Mesenchymal stem cell (in vitro differentiated cells and primary cell): ENCODE results near the gene ZSWIM3.

Source experiments
- DNase-seq: peaks from one replicate; pipeline ENCODE4 v3.0.0-alpha.2; 2013
- H2AFZ ChIP-seq: one replicate; pipeline ENCODE4 v1.6.1; 2013; ENCODE audit warnings: low read depth, mild to moderate bottlenecking, control low read depth, inconsistent platforms, low read length, moderate library complexity
- H2AK5ac ChIP-seq: 2 replicates; pipeline ENCODE4 v1.6.1; 2013; ENCODE audit warnings: low read length, moderate library complexity, mild to moderate bottlenecking, inconsistent platforms; ENCODE audit not compliant: severe bottlenecking
- H2BK120ac ChIP-seq: one replicate; pipeline ENCODE4 v1.6.1; 2013; ENCODE audit warnings: low read depth, mild to moderate bottlenecking, inconsistent platforms, low read length, moderate library complexity
- H2BK12ac ChIP-seq, 2 experiments: one replicate each; pipeline ENCODE4 v1.6.1; 2013; ENCODE audit warnings: inconsistent platforms in 2 of 2, low read length in 2 of 2, mild to moderate bottlenecking in 2 of 2, moderate library complexity in 2 of 2, control low read depth in 1 of 2
- H2BK15ac ChIP-seq: one replicate; pipeline ENCODE4 v1.6.1; 2013; ENCODE audit warnings: mild to moderate bottlenecking, low read depth, inconsistent platforms; ENCODE audit not compliant: poor library complexity, severe bottlenecking
- H2BK5ac ChIP-seq: 2 replicates; pipeline ENCODE4 v1.6.1; 2013; ENCODE audit warnings: low read depth, mild to moderate bottlenecking, low read length, control low read depth, inconsistent platforms; ENCODE audit not compliant: poor library complexity, severe bottlenecking
- H3K14ac ChIP-seq, 2 experiments: one replicate each; pipeline ENCODE4 v1.6.1; 2013; ENCODE audit warnings: inconsistent platforms in 2 of 2, low read length in 2 of 2, control low read depth in 1 of 2, mild to moderate bottlenecking in 1 of 2, moderate library complexity in 1 of 2
- H3K18ac ChIP-seq, 2 experiments: one replicate each; pipeline ENCODE4 v1.6.1; 2013; ENCODE audit warnings: inconsistent platforms in 2 of 2, low read length in 2 of 2, control low read depth in 1 of 2, low read depth in 1 of 2, mild to moderate bottlenecking in 1 of 2
- H3K23ac ChIP-seq, 2 experiments: one replicate each; pipeline ENCODE4 v1.6.1; 2013; ENCODE audit warnings: inconsistent platforms in 2 of 2, low read length in 2 of 2, mild to moderate bottlenecking in 2 of 2, moderate library complexity in 2 of 2, control low read depth in 1 of 2
- H3K27ac ChIP-seq: 2 replicates; pipeline ENCODE4 v1.5.1; 2013; ENCODE audit warnings: mild to moderate bottlenecking, moderate library complexity, low read length, control low read depth, inconsistent platforms; ENCODE audit not compliant: poor library complexity, severe bottlenecking
- H3K27me3 ChIP-seq, 2 experiments: 2 replicates each; pipeline versions ENCODE4 v1.6.1 to v1.7.0; 2013; ENCODE audit warnings: low read length in 2 of 2, mild to moderate bottlenecking in 2 of 2, moderate library complexity in 2 of 2, control low read depth in 1 of 2, inconsistent platforms in 1 of 2; ENCODE audit not compliant: control insufficient read depth in 1 of 2, insufficient read depth in 1 of 2
- H3K36me3 ChIP-seq, 2 experiments: 2 replicates each; pipeline versions ENCODE4 v1.6.1 to v1.7.0; 2013; ENCODE audit warnings: low read length in 2 of 2, control low read depth in 1 of 2, inconsistent platforms in 1 of 2, low read depth in 1 of 2, mild to moderate bottlenecking in 1 of 2; ENCODE audit not compliant: insufficient read depth in 2 of 2, control insufficient read depth in 1 of 2
- H3K4ac ChIP-seq, 2 experiments: one replicate each; pipeline ENCODE4 v1.6.1; 2013; ENCODE audit warnings: inconsistent platforms in 2 of 2, low read length in 2 of 2, mild to moderate bottlenecking in 2 of 2, moderate library complexity in 2 of 2, control low read depth in 1 of 2, low read depth in 1 of 2
- H3K4me1 ChIP-seq: 2 replicates; pipeline ENCODE4 v1.6.1; 2013; ENCODE audit warnings: low read depth, low read length, control low read depth; ENCODE audit not compliant: control insufficient read depth, insufficient read depth
- H3K4me2 ChIP-seq: 2 replicates; pipeline ENCODE4 v1.6.1; 2013; ENCODE audit warnings: low read length, mild to moderate bottlenecking, inconsistent platforms; ENCODE audit not compliant: poor library complexity, severe bottlenecking
- H3K4me3 ChIP-seq, 2 experiments: 2 replicates each; pipeline versions ENCODE4 v1.5.1 to v1.7.0; 2013; ENCODE audit warnings: low read length in 2 of 2, mild to moderate bottlenecking in 2 of 2, control low read depth in 1 of 2, low read depth in 1 of 2; ENCODE audit not compliant: insufficient read depth in 1 of 2
- H3K79me1 ChIP-seq: replicated peaks from 2 replicates; pipeline ENCODE4 v1.6.1; 2013; ENCODE audit warnings: mild to moderate bottlenecking, control low read depth, low read length, inconsistent platforms; ENCODE audit not compliant: poor library complexity, severe bottlenecking
- H3K9ac ChIP-seq: 2 replicates; pipeline ENCODE4 v1.7.0; 2013; ENCODE audit warnings: mild to moderate bottlenecking, low read length, moderate library complexity
- H3K9me3 ChIP-seq: 2 replicates; pipeline ENCODE4 v1.7.0; 2013; ENCODE audit warnings: mild to moderate bottlenecking, low read length; ENCODE audit not compliant: control insufficient read depth
- H4K8ac ChIP-seq: one replicate; pipeline ENCODE4 v1.6.1; 2013; ENCODE audit warnings: inconsistent platforms, mild to moderate bottlenecking, low read length, moderate library complexity
- H4K91ac ChIP-seq: one replicate; pipeline ENCODE4 v1.6.1; 2013; ENCODE audit warnings: mild to moderate bottlenecking, low read length, inconsistent platforms
- WGBS: methylation state at CpG from one replicate; pipeline ENCODE4 v1.1.7; 2013; ENCODE audit warnings: mixed read lengths; 5-methylcytosine and 5-hydroxymethylcytosine counted together

Gene ZSWIM3

DNA sequence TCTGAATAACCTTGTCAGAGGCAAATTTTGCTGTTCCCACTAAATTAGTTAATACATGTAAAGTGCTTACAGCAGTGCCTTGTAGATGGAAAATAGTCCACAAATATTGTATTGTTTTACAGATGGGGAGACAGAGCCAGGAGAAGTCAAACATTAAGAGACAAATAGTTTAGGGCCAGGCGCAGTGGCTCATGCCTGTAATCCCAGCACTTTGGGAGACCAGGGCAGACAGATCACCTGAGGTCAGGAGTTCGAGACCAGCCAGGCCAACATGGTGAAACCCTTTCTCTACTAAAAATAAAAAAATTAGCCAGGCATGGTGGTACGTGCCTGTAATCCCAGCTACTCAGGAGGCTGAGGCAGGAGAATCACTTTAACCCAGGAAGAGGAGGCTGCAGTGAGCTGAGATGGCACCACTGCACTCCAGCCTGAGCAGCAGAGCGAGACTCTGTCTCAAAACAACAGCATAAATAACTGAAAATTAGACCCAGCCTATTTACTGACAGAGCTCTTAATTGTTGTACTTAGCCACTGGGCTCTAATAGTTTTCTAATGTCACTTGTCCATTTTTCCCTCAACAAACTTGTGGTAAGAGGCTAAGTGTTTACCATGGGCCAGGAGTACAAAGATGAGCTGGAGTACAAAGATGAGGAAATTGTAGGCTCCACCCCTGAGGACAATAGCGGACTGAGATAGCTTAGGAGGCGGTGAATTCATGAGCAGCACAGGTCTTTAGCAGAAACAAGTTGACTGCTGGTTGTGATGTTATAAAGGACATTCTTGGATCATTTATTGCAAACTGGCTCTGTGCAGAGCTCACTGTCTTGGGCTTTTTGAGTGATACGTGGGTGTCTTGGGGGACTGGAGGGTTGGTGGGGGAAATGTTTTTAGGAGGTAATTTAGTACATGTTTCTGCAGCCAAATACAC lies 6.4 kb downstream of the ZSWIM3 start:
- Histone ChIP-seq H3K9me3 (no peaks in the 10 kb centered on the region), H3K79me1 (peaks cover 20% of the 10 kb centered on the region), H2BK12ac (no peak overlapping the region), H3K23ac (no peak overlapping the region), H3K18ac (no peak overlapping the region), H3K36me3 (no peaks in the 10 kb centered on the region), H3K9ac (no peak overlapping the region), H3K4me1 (peaks cover 2% of the 10 kb centered on the region), H3K27ac (no peak overlapping the region), H2BK120ac (no peak overlapping the region), H3K27me3 (no peaks in the 10 kb centered on the region), H3K4ac (no peak overlapping the region), H4K8ac (no peak overlapping the region), H3K4me2 (no peak overlapping the region), H3K14ac (no peak overlapping the region), H3K4me3 (no peak overlapping the region), H2BK15ac (no peak overlapping the region), H2AK5ac (no peak overlapping the region), H4K91ac (no peak overlapping the region), H2AFZ (no peak overlapping the region), H2BK5ac (no peak overlapping the region)
- DNase-seq, result no peak
- WGBS, result 93% methylated on average over 7 of the region's 7 CpGs

DNA sequence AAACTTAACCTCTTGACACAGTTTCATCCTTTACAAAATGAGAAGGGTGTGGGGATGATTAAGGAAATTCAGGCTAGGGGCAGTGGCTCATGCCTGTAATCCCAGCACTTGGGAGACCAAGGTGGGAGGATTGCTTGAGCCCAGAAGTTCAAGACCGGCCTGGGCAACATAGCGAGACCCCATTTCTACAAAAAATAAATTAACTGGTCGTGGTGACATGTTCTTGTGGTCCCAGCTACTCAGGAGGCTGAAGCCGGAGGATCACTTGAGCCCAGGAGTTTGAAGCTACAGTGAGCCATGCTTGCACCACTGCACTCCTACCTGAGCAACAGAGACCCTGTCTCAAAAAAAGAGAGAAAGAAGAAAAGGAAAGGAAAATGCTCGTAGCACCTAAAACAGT lies 9.0 kb downstream of the ZSWIM3 start:
- Histone ChIP-seq H2AFZ (no peak overlapping the region), H2BK120ac (no peak overlapping the region), H3K18ac (no peak overlapping the region), H3K27me3 (no peaks in the 10 kb centered on the region), H2BK15ac (no peak overlapping the region), H3K36me3 (peaks cover 0 to 4% of the 10 kb centered on the region in 2 experiments), H3K4me3 (no peak overlapping the region), H3K27ac (no peak overlapping the region), H3K4me1 (no peaks in the 10 kb centered on the region), H3K4me2 (no peak overlapping the region), H2AK5ac (no peak overlapping the region), H3K4ac (no peak overlapping the region), H4K8ac (no peak overlapping the region), H3K23ac (no peak overlapping the region), H3K14ac (no peak overlapping the region), H3K79me1 (peaks cover 14% of the 10 kb centered on the region), H2BK12ac (no peak overlapping the region), H3K9ac (no peak overlapping the region), H3K9me3 (no peaks in the 10 kb centered on the region), H2BK5ac (no peak overlapping the region), H4K91ac (no peak overlapping the region)
- no peak for DNase-seq
- WGBS, result 100% methylated on average over 4 of the region's 5 CpGs

DNA sequence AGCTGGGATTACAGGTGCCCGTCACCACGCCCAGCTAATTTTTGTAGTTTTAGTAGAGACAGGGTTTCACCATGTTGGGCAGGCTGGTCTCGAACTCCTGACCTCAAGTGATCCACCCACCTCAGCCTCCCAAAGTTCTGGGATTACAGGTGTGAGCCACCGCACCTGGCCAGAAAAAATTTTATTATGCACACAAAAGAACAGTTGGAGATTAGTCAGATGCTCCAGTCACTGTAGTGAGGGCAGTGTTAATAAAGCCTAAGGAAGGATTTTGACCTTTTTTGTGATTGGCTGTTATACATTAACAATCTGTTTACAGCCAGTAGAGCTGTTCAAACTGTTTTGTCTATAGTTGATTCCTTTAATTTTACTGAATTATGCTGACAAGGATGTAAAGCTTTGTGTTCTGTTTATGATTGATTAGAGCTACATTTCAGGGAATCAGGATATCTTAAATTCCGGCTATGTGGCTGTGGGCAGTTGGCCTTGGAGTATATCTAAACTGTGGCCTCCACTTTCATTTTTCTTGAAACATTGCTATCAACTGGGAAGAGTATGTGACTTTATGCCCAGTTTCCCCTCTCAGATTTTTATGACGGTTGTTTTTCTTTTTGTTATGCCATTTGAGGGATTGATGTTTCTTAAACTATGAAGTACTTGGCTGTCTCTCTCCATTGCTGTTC lies 9.9 kb downstream of the ZSWIM3 start:
- no peak overlapping the region for H2AK5ac ChIP-seq
- H4K91ac ChIP-seq, result no peak overlapping the region
- no peak for DNase-seq
- H3K4me2 ChIP-seq, result no peak overlapping the region
- H2BK15ac ChIP-seq, result no peak overlapping the region
- no peak overlapping the region for H3K14ac ChIP-seq
- H3K4me1 ChIP-seq, result no peaks in the 10 kb centered on the region
- WGBS, result 89% methylated on average over 5 of the region's 6 CpGs
- H2AFZ ChIP-seq, result no peak overlapping the region
- H4K8ac ChIP-seq, result no peak overlapping the region
- no peak overlapping the region for H3K18ac ChIP-seq
- no peak overlapping the region for H3K4me3 ChIP-seq
- no peak overlapping the region for H3K23ac ChIP-seq
- H2BK5ac ChIP-seq, result no peak overlapping the region
- H3K9me3 ChIP-seq, result no peaks in the 10 kb centered on the region
- no peak overlapping the region for H3K4ac ChIP-seq
- peaks cover 12% of the 10 kb centered on the region for H3K79me1 ChIP-seq
- H3K36me3 ChIP-seq, result peaks cover 0 to 4% of the 10 kb centered on the region in 2 experiments
- peak overlapping the region; percentile 71 for H3K9ac ChIP-seq
- no peak overlapping the region for H2BK120ac ChIP-seq
- peak overlapping the region; percentile 65 for H3K27ac ChIP-seq
- no peaks in the 10 kb centered on the region for H3K27me3 ChIP-seq
- H2BK12ac ChIP-seq, result no peak overlapping the region

- DNase-seq, result peak; percentile 69
- no peak overlapping the region for H2BK15ac ChIP-seq
- no peaks in the 10 kb centered on the region for H3K9me3 ChIP-seq
- H2AFZ ChIP-seq, result no peak overlapping the region
- H2BK120ac ChIP-seq, result no peak overlapping the region
- peak overlapping the region; percentile 71 for H3K9ac ChIP-seq
- no peak overlapping the region for H3K18ac ChIP-seq
- no peak overlapping the region for H3K4me3 ChIP-seq
- H2AK5ac ChIP-seq, result no peak overlapping the region
- H3K4me2 ChIP-seq, result no peak overlapping the region
- no peaks in the 10 kb centered on the region for H3K27me3 ChIP-seq
- H3K27ac ChIP-seq, result peak overlapping the region; percentile 65
- H3K36me3 ChIP-seq, result peaks cover 0 to 4% of the 10 kb centered on the region in 2 experiments
- peaks cover 10% of the 10 kb centered on the region for H3K79me1 ChIP-seq
- no peak overlapping the region for H3K23ac ChIP-seq
- no peak overlapping the region for H4K8ac ChIP-seq
- H3K4me1 ChIP-seq, result no peaks in the 10 kb centered on the region
- H3K4ac ChIP-seq, result no peak overlapping the region
- H2BK12ac ChIP-seq, result no peak overlapping the region
- H3K14ac ChIP-seq, result no peak overlapping the region
- no peak overlapping the region for H4K91ac ChIP-seq
- H2BK5ac ChIP-seq, result no peak overlapping the region
Observed at GRCh38 chr20:45867819-45868176, 10.4 kb downstream of the ZSWIM3 start.
